Glomerular endothelial cell (primary cell): ENCODE results near the gene MPP1. TPM values are rescaled to one million over a fixed set of nuclear protein-coding genes. Genes with fewer than 3 reads are reported as not detected.
"Not testable (repeated sequence)": the region's sequence is repeated elsewhere in the genome, so short reads cannot be mapped to it uniquely, and the experiment has no call there.

Experiments used
- DNase-seq: peaks from one replicate; pipeline ENCODE4 v3.0.0-alpha.2; 2011; ENCODE audit warnings: low read depth, low spot score; ENCODE audit errors: extremely low read depth
- total RNA-seq: library from RNA; depleted of rRNA; stranded (reverse); fragments of >200 nt; gene quantifications from 2 replicates; pipeline ENCODE4 v1.2.3, GENCODE V29; 2015

The MPP1 gene
- 32.9 and 39.2 TPM in 2 replicates for total RNA-seq

GRCh38 chrX:154804957-154805695 lies at the start of gene MPP1:
MPP1 (minus strand) TSS chrX:154805485; CDS start chrX:154805373, 112 bp downstream.
- no peak for DNase-seq

- no peak for DNase-seq
Observed at GRCh38 chrX:154850957-154851611, 45.8 kb upstream of the MPP1 start.

- DNase-seq, result peak; percentile 23
Observed at GRCh38 chrX:154840856-154841255, 35.6 kb upstream of the MPP1 start.

GRCh38 chrX:154836163-154836562 lies 30.9 kb upstream of the MPP1 start:
- DNase-seq, result no peak

GRCh38 chrX:154834562-154834961 lies 29.3 kb upstream of the MPP1 start, which contains the start of gene SMIM9:
SMIM9 (minus strand) TSS chrX:154834662; CDS start chrX:154830856, 3,806 bp downstream.
- DNase-seq, result no peak

GRCh38 chrX:154833746-154834274 lies 28.5 kb upstream of the MPP1 start:
- DNase-seq, result no peak

- DNase-seq, result no peak
Observed at GRCh38 chrX:154829926-154830442, 24.7 kb upstream of the MPP1 start.

- DNase-seq, result no peak
Observed at GRCh38 chrX:154829134-154829533, 23.8 kb upstream of the MPP1 start.

- no peak for DNase-seq
Observed at GRCh38 chrX:154828016-154828408, 22.7 kb upstream of the MPP1 start.

GRCh38 chrX:154827194-154828015 lies 22.1 kb upstream of the MPP1 start:
- no peak for DNase-seq

- not testable (repeated sequence) for DNase-seq
Observed at GRCh38 chrX:154825586-154825985, 20.3 kb upstream of the MPP1 start.

GRCh38 chrX:154824638-154825037 lies 19.4 kb upstream of the MPP1 start:
- DNase-seq, result no peak

GRCh38 chrX:154822029-154822428 lies 16.7 kb upstream of the MPP1 start:
- no peak for DNase-seq

- no peak for DNase-seq
Observed at GRCh38 chrX:154821523-154821922, 16.2 kb upstream of the MPP1 start.

GRCh38 chrX:154819771-154820341 lies 14.6 kb upstream of the MPP1 start:
- no peak for DNase-seq

- no peak for DNase-seq
Observed at GRCh38 chrX:154818916-154819770, 13.9 kb upstream of the MPP1 start.

- DNase-seq, result not testable (repeated sequence)
Observed at GRCh38 chrX:154817048-154817618, 11.8 kb upstream of the MPP1 start.

GRCh38 chrX:154816326-154816898 lies 11.1 kb upstream of the MPP1 start:
- not testable (repeated sequence) for DNase-seq

GRCh38 chrX:154815274-154815818 lies 10.1 kb upstream of the MPP1 start:
- no peak for DNase-seq
